ENCODE measurements around the gene HIPK2. TPM values are rescaled to one million over a fixed set of nuclear protein-coding genes. Genes with fewer than 3 reads are reported as not detected.

The HIPK2 gene
- total and polyA plus RNA-seq, 10 of the 15 experiments (the other 5 are each of a cell fraction or from before 2014, with no cell fraction given), result 1.7 to 39.0 (median 9.4) TPM

GRCh38 chr7:139703487-139704307 lies 74.1 kb downstream of the HIPK2 start:
- Histone ChIP-seq H4K20me1 (ENCODE audit: control insufficient read depth, insufficient read depth) (no peaks in the 10 kb centered on the region), H3K27me3 (replicated peaks in 1 of 2; ENCODE audit: control insufficient read depth in 2 of 2, insufficient read depth in 2 of 2, low read length in 1 of 2) (no peaks in the 10 kb centered on the region), H3K4me1 (ENCODE audit: control insufficient read depth, insufficient read depth, low read length) (peaks cover 53% of the 10 kb centered on the region), H3K4me3 (no peak overlapping the region; the same call in 1 of the 2 replicates), H3K36me3 (ENCODE audit: control insufficient read depth in 2 of 2, insufficient read depth in 2 of 2, low read length in 1 of 2) (peaks cover 0 to 10% of the 10 kb centered on the region in 2 experiments; a peak in 2 of 4 replicates), H3K9me3 (replicated peaks; ENCODE audit: control insufficient read depth, insufficient read depth, low read length) (no peaks in the 10 kb centered on the region), H3K4me2 (ENCODE audit: control insufficient read depth, insufficient read depth) (peak overlapping the region; percentile 88), H3K27ac (ENCODE audit: control insufficient read depth, insufficient read depth) (peak overlapping the region; percentile 91), H3K79me2 (ENCODE audit: control insufficient read depth, insufficient read depth, low read length) (peaks cover 2% of the 10 kb centered on the region; the same call in 1 of the 2 replicates), H2AFZ (ENCODE audit: control insufficient read depth, low read depth, low read length) (peak overlapping the region; percentile 23; the same call in 1 of the 2 replicates), H3K9ac (ENCODE audit: control insufficient read depth, insufficient read depth, low read length) (peak overlapping the region; percentile 74)
- ChIA-PET CTCF (no interaction called here), SMC1A (ENCODE audit: uncharacterized antibody, unreplicated experiment) (interaction anchor here (1.0 to 1.6 kb wide), 2 partner anchors 21 to 56 kb away, joined by 3 to 6 read pairs; no protein-coding TSS in a partner anchor), RAD21 (ENCODE audit: unreplicated experiment) (interaction anchor here (1.2 to 1.3 kb wide), 2 partner anchors 20 to 56 kb away, joined by 3 to 5 read pairs; no protein-coding TSS in a partner anchor), POLR2A (no interaction called here)
- intact Hi-C loops (cut with micrococcal nuclease; ENCODE audit: unreplicated experiment), result loop anchor here (1.0 to 2.0 kb wide), 3 partner anchors 21 to 55 kb away; no protein-coding TSS in a partner anchor
- TSS peak; percentile 98 for BruUV-seq (replicated peaks)
- TF ChIP-seq BACH1 (IDR thresholded peaks at IDR 0.05; ENCODE audit: borderline replicate concordance) (no peak), RUNX3 (IDR thresholded peaks at IDR 0.05; ENCODE audit: low read length) (peak; percentile 41), ESRRA (IDR thresholded peaks at IDR 0.05; ENCODE audit: low read length) (no peak), EGR1 (IDR thresholded peaks at IDR 0.05; ENCODE audit: borderline replicate concordance in 1 of 2, low read depth in 2 of 2, low read length in 2 of 2) (0 out of 3 replicates have a peak, but pooled peaks of 1 of the 2 experiments have one; percentile 39), POLR2A (IDR thresholded peaks at IDR 0.05; ENCODE audit: low read depth, low read length) (0 out of 2 replicates have a peak, but pooled peaks have one; percentile 40), HSF1 (IDR thresholded peaks at IDR 0.05; ENCODE audit: low read depth, low read length) (no peak), HDGF (IDR thresholded peaks at IDR 0.05) (0 out of 2 replicates have a peak, but pooled peaks have one; percentile 75), FOXK2 (IDR thresholded peaks at IDR 0.05) (no peak), CREB1 (IDR thresholded peaks at IDR 0.05; ENCODE audit: low read depth) (no peak), EED (IDR thresholded peaks at IDR 0.05; ENCODE audit: low read depth) (peak; percentile 5; the same call in 1 of the 2 replicates)
- DNase-seq (ENCODE audit: low read depth, low spot score) (no peak), FAIRE-seq (no peak), ATAC-seq (peak; percentile 56)
- in situ Hi-C loops (cut with MboI), result no loop called here
- WGBS (ENCODE audit: insufficient coverage, insufficient replicate concordance, low lambda C conversion rate, missing lambda C conversion rate), result 22% methylated on average over 4 of the region's 5 CpGs

All from GM12878 (cell line).